Activated T-cell treated with anti-CD3 and anti-CD28 coated beads, Interleukin-2, amount 50 U/mL, for 1 hour (primary cell): ENCODE data around the gene KRTAP4-16.
"Not testable (repeated sequence)": the region's sequence is repeated elsewhere in the genome, so short reads cannot be mapped to it uniquely, and the experiment has no call there.

Experiments used
- DNase-seq: peaks from one replicate; pipeline ENCODE4 v3.0.0-alpha.2; 2020

KRTAP4-16 gene

DNA sequence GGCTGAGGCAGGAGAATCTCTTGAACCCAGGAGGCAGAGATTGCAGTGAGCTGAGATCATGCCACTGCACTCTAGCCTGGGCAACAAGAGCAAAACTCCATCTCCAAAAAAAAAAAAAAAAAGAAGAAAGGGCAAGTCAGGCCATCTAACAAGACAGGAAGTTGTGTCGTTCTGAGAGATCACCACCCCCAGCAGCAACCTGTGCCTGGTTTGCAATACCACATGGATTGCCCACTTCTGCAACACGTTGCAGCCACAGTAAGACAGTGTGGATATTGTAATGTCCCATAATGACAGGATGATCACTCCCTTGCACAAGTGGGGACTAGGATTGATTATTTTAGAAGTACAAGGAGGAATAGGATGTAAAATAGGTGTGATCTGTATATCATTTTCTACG lies 33.0 kb downstream of the KRTAP4-16 start:
- DNase-seq: no peak

- DNase-seq: no peak
These were observed 34.7 kb downstream of the KRTAP4-16 start for GRCh38 chr17:41067281-41067680.

DNA sequence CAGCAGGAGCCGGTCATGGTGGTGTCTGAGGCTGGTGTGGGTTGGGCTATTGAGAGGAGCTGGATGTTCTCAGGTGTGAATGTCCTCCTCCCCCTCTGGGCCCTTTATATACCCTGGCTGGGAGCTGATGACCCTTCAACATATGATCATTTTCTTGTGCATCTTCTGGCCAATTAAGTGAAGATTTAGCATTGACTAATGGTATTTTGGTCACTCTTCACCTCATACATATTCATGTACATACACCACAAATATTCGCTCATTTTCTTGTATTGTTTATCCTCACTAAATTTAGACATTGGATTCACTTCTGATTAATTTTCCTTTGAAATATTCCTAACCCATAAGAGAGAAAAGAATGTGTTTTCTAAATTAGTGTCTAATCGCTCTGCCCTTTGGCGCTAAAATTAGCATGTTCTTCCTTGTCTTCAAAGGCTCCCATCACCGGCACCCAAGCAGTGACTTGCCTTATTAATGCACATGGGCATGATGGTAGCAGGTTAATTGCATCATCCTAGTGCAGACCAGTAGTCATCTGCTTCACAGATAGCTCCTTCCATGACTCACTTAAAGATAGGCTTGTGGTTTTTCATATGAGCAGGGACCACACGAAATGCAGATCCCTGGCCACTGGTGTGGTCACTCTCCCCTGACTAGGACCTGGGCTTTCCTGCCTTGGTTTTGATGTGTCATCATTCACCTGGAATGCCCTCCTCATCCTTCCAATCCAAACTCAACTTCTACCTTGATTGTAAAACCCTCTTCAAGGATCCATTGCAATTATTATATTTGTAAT lies 36.0 kb downstream of the KRTAP4-16 start, which contains the start of gene KRTAP2-4:
TSS of gene KRTAP2-4 (minus strand) at position 51 of the 796 bp plus-strand sequence. CDS start at position 17, 34 bp downstream.
- DNase-seq: no peak

GRCh38 chr17:41065016-41065689 lies 36.9 kb downstream of the KRTAP4-16 start:
- not testable (repeated sequence) for DNase-seq

DNA sequence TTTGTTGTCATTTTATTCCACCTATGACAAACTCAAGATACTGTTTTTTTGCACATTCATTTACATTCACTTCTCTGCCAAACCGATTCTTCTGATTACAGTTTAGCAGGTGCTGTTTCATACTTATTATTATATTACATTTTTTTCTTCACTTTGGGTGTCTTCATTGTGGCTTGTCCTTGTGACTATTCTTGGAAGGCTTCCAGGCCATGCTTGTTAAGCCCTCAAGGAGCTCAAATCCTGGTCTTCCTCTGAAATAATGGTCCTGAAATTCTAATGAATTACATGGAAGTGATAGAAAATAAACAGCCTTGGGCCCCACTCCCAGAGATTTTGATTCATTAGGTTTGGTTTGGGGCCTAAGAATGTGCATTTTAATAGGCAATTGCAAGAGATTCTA lies 37.7 kb downstream of the KRTAP4-16 start:
- DNase-seq: no peak

DNA sequence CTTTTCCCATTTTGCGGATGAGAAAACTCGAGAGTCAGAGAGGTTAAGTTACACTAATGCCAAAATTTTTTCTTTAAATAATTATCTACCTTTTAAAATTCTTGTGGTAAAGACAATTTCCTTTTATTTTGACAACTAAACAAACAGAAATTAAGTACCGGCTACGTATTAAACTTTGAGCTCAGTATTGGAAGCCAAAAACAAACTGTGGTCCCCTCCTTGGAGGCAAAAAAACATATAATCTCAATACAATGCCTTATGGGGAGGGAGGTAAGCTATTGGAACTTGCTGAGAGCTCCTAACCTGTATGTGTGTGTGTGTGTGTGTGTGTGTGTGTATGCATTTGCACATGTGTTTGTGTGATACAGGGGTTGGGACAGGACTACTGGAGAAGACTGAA lies 38.6 kb downstream of the KRTAP4-16 start:
- no peak for DNase-seq

DNA sequence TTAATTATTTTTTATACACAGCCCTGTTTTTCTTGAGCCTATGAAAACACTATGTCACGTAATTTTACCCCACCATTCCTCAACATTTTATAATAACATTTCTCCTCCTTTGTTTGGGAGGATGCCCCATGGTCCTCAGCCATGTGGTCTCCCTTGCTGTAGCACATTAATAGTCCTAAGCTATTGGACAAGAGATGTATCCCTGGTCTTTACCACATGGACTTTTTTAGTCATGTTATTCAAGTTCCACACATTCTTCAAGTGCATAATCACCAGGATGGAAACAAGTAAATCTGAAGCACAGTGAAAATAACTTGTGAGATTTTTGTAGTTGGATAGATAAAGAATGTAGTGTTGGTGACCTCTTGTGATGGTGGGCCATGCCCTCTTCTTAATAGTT lies 40.0 kb downstream of the KRTAP4-16 start:
- no peak for DNase-seq

DNA sequence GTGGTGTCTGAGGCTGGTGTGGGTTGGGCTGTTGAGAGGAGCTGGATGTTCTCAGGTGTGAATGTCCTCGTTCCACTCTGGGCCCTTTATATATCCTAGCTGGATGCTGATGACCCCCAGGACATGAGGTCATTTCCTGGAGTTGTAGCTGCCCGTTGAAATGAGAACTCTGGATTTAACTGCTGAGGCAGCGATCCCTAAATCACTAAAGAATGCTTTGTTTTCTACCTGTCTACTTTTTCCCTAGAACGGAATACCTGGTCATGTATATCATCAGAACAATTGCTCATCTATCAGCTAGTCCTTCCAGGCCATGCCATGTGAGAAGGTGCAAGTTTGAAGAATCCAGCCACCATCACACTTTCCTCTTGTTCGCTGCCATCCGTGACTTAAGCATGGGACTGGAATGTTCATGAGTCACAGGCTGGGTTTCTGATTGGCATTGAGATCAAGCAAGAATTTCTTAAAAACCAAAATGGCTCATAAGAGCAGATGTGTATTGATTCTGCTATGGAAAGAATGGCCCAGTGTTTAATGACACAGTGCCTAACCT lies 41.9 kb downstream of the KRTAP4-16 start, which contains the start of gene KRTAP2-3:
TSS of gene KRTAP2-3 (minus strand) at position 63 of the 553 bp plus-strand sequence. CDS start 64 bp downstream, outside the sequence.
- no peak for DNase-seq

DNA sequence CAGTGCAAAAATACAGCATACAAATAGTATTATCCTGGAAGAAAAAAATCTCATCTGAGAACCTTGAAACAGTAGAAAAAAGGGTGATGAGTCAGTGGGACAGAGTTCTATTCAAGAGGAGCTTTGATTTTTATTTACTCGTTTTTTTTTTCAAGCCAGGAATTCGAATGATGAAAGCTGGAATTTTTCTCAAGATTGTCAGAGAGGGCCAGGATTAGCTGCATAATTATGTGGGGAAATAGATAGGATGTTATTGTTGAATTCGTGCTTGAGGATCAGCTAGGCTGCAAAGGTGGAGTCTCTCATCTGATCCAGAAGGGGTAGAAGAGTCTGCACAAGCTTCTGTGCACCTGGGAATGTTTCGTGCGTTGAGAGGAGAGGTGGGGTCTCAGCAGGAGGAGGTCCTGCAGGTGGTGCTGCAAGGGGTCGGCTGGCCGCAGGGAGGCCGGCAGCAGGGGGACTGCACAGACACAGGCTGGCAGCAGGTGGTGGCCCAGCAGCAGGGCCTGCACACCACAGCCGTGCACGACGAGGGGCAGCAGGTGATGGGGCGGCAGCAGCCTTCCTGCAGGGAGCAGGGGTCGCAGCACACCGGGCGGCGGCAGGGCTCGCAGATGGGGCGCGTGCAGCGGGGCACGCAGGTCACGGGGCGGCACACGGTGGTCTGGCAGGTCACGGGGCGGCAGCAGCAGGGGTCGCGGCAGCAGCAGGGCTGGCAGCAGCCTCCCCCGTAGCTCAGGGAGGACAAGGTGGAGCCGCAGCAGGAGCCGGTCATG lies 42.5 kb downstream of the KRTAP4-16 start:
- not testable (repeated sequence) for DNase-seq

DNA sequence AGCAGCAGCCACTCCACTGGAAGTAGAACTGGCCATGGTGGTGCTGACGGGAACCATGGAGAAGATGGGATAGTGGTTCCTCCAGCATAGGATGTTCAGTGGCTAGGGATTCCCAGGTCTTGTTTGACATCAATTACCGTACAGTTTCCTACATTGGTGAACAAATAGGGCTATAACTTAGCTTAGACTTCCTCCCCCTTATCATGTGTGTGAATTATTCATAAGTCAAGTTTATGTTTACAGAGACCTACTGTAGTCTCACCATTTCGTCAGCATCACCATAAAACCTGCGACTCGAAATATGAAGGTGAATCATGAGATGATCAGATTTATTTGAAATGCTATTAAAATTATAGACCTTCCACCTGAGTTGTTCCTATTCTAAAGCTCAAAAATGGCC lies 43.3 kb downstream of the KRTAP4-16 start:
- no peak for DNase-seq

- DNase-seq: no peak
These were observed 44.5 kb downstream of the KRTAP4-16 start for GRCh38 chr17:41057547-41057946.

- DNase-seq: not testable (repeated sequence)
These were observed 46.9 kb downstream of the KRTAP4-16 start, which contains the start of gene KRTAP2-2 for GRCh38 chr17:41055130-41055529. TSS of gene KRTAP2-2 (minus strand) at chr17:41055230. CDS start at chr17:41055211, 19 bp downstream.

DNA sequence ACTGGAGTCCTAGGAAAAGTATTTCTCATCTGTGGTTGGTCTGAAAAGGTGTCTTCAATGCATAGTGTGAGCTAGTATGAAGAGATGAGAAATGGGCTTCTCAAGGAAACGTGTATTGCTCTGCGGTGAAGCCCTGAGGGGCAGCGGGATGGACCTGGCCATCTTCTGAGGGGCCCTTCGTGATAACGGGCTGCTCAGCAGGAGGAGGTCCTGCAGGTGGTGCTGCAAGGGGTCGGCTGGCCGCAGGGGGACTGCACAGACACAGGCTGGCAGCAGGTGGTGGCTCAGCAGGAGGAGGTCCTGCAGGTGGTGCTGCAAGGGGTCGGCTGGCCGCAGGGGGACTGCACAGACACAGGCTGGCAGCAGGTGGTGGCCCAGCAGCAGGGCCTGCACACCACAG lies 47.5 kb downstream of the KRTAP4-16 start:
- DNase-seq: not testable (repeated sequence)

DNA sequence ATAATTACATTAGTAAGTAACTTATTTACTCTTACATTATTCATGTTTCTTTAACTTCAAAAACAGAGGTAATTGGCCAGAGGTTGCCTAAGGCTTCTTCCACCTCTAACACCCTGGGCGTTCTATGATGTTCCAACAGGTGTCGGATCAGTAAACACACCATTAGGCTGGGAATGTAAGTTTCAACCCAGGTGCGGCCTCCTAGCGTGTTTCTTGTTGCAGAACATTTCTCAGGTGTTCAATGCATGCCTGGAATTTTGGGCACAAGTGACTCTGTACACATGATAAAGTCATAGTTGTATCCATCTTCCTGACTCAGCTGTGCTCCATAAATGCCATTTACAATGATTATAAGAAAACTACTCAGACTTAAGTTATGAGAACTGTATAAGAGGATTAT lies 48.0 kb downstream of the KRTAP4-16 start:
- DNase-seq: no peak

- DNase-seq: no peak
These were observed 49.4 kb downstream of the KRTAP4-16 start for GRCh38 chr17:41052566-41052965.
